Activated CD4-positive, alpha-beta T cell treated with anti-CD3 and anti-CD28 coated beads, Interleukin-2, amount 50 U/mL, for 4 hours (primary cell): ENCODE measurements around the gene FBXL4.
A peak's percentile ranks its signal among the peaks of the same experiment; 100 is the strongest.

ENCODE experiments used
- DNase-seq, 2 experiments: peaks; one replicate each; pipeline ENCODE4 v3.0.0-alpha.2; 2020

The FBXL4 gene

DNA sequence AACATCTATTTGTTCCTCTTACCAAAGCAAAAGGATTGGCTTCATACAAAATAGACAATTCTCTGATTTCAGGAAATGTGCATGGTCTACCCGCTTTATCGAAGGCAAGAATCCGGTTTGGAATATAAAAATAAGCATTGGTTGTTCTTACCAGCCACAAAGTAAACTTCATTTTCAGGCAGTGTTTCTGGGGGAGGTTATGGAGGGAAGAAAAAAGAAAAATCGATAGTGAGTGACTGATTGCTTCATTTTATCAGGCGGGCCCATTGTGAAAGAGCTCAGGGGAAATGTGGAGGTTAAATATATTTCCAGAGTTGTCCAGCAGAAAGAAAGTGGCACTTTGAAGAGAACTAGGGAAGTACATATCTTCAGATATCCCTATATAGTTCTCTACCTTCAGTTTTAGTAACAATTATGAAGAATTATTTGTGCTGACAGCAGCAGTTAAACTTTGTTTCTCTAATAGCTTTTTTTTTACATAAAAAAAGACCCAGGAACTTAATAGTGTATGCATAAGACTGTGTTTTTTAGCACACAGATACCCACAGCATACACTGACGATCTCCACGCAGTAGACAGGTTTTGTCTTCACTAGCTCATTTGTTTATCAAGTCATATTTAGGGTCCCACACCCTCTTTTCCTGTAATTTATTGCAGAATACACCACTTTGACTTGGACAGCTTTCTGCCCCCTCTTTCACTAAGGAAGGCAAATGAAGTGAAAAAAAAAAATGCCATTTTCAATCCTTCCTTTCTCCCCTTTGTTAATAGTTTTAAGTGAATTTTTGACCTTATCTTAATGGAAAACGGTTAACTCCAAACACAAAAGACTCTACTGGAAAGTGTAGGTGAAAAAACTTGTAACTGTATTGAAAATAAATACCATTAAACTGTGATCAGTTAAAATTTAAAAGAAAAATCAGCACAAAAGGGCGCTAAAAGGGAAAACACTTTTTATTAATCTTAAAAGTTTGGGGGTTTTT lies 110.5 kb downstream of the FBXL4 start:
- no peak for DNase-seq

DNA sequence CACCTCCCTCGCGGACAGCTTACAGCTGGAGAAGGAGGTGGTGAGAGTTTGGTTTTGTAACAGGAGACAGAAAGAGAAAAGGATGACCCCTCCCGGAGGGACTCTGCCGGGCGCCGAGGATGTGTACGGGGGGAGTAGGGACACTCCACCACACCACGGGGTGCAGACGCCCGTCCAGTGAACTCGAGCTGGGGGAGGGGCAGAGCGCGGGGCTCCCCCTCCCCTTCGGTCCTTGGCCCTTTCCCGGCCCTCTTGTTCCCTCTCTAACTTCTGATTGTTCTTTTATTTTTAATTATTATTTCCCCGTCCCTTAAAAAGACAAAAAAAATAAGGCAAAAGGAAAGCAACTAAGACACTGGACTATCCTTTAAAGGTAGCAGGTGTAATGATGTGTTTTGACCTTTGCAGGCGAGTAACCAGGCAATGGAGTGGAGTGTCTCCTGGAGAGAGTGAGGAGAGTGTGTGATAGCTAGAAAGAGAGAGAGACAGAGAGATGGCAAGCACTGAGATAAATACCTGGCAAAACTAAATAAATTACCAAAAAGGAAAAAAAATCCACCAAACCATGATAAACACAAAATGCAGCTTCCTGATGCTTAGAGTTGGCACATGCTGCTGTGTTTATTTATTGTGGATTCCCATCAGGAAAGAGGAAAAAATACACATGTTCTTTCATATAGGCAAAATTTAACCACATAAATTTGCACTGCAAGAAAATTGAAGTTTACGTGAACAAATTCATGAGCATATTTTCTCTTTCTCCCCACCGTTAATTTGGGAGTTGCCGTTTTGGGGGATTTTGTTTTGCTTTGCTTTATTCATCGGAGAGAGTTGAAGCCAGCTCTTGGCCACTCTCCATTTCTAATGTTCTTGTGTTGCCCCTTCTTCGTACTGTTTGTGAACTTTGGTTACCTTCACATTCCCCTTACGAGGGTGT lies 111.5 kb downstream of the FBXL4 start:
- no peak for DNase-seq

GRCh38 chr6:98835149-98836024 lies 112.4 kb downstream of the FBXL4 start:
- DNase-seq: no peak

GRCh38 chr6:98834060-98835031 lies 113.4 kb downstream of the FBXL4 start, which contains the start of gene POU3F2:
POU3F2 (plus strand) TSS chr6:98834574; CDS start chr6:98834874, 300 bp downstream.
- DNase-seq: peak; percentile 64 to 68

DNA sequence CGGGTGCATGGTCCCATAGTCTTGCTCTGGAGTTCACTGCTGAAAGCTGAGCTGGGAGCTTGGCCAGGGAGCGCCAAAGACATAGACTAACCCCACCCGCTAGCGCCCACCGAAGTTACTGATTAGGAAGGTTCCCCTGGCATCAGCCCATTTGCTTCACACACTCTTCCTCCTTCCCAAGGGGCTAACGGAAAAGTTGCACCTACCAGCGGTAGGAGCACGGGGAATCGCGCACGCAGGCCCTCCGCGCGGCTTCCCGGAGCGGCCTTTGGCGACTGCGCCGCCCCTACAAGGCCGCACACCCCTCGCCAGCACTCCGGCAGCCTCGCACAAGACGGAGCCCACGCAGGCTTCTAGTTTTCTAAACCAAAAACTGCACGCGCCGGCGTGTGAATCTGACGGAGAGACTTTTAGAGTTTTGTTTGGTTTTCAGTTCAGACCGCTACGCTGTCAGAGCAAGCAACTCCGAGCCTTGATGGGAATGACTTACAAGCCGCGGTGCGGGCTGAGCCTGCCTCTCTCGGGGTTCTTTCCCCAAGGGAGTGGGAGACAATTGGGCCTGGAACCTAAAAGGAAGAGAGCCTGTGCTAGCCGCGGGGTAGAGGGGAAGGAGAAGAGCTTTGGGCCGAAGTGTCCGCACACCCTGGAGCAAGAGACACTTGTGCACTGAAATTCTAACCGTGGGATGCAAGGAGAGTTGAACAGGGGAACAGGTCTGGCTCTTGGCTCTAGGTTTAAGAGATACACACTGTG lies 114.3 kb downstream of the FBXL4 start:
- no peak for DNase-seq

- DNase-seq: no peak
These were observed 114.8 kb downstream of the FBXL4 start for GRCh38 chr6:98833057-98833306.

- no peak for DNase-seq
These were observed 115.3 kb downstream of the FBXL4 start for GRCh38 chr6:98832284-98833056.

DNA sequence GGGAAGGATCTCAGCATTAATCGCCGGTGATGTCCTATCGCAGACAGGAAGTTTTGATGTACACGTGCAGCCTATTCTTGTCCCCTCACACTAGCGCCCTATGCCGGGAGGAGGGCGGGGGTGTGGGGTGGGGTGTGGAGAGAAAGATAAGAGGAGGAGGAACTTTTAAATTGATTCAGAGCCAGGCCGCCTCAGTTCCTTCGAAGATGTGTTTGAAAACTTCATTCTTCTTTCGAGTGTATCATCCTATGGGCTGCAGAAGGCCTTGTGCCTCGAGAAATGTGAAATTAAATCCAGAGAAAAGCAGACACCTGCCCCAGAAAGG lies 115.8 kb downstream of the FBXL4 start:
- no peak for DNase-seq

DNA sequence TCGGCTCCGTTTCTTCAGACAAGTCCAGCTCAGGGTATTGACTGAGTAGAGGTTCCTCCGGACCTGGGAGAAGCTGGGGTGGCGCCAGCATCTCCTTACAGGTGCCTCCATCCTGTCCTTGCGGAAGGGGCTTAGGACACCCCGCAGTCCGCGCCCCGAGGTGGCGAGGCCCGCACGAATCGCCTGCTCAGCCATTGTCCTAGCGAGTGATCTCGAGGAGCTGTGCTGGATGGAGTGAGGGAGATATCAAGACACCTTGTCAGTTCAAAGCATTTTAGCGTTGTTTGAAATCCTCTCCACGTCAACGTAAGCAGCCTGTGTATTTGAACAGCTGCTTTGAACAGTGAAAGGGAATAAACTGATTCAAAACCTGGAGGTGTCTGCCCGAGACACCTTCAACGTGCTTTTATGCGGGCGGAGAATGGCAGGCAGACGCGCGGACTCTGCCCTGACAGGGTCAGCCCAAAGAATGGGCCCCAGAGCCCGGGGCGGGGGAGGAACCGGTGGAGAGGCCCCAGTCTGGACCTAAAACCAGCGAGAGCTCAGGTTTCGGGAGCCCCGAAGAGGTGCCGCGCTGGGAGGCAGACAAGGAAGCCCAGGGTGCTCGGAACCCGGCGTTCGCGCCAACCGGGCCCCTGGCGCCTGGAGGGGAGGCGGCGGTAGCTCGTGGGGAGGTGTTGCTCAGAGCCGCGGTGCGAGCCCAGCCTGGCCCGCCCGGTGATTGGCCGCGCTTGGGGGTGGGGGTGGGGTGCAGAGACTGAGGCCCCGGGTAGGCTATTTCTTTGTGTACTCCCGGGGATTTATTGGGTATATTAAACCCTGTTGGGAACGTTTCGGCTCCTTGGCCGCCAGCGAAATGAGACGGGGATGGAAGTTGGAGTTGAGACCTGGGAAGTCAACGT lies 116.4 kb downstream of the FBXL4 start:
- DNase-seq: no peak

GRCh38 chr6:98830146-98830545 lies 117.6 kb downstream of the FBXL4 start:
- DNase-seq: no peak

DNA sequence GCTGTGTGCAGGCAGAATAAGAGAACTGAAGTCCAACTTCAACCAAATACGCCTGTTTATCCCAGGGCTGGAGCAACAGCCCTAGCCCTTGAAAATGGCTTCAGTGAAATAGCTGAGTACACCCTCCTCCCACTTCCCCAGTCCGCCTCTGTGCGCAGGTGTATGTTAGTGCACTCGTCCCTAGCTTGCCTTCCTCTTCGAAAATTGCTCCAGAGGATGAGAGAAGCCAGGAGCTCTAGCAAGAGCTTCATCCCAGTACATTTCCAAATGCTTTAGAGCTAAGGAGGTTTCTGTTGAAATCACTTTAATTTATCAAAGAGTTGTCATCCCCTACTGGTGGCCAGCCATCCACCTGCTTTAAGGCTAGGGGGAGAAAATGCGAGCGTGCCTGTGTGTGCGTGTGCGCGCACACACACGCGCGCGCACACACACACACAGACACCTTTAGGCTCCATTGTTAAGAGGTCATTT lies 118.8 kb downstream of the FBXL4 start:
- no peak for DNase-seq

DNA sequence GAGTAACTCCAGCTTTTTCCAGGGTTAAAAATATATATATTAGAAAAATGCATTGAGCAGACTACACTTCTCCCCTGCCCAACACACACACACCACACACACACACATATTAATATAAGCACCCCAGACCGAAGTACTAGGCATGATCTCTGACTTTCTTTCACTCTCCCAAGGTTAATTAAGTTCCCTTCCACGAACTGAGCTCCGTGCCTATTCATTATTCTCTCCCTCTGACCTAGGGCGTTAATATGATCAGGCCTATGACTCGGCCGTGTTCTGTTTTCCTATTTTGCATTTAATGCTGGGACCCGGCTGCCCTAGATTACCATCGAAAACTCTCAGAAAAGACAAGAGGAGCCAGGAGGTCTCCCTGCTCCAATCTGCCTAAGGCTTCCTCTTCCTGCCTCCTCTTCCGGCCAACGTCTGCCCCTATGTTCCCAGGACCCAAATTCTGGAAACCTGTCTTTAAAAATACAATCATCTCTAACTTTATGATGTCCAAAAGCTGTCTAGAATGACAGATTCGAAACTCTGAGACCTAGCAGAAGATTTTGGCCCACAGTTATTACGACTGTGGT lies 119.4 kb downstream of the FBXL4 start:
- no peak for DNase-seq

GRCh38 chr6:98827295-98828159 lies 120.2 kb downstream of the FBXL4 start:
- no peak for DNase-seq

- DNase-seq: no peak
These were observed 122.0 kb downstream of the FBXL4 start for GRCh38 chr6:98825600-98826230.

GRCh38 chr6:98824902-98825599 lies 122.7 kb downstream of the FBXL4 start:
- DNase-seq: no peak
